NCI-H2227 treated with DMSO at 0.1 percent for 48 hours (cell line): Measurements from ENCODE around the gene PYY.

Experiments
- DNase-seq: peaks from one replicate; lab custom pipeline; 2025; lab: John Stamatoyannopoulos, UW

The PYY gene

DNA sequence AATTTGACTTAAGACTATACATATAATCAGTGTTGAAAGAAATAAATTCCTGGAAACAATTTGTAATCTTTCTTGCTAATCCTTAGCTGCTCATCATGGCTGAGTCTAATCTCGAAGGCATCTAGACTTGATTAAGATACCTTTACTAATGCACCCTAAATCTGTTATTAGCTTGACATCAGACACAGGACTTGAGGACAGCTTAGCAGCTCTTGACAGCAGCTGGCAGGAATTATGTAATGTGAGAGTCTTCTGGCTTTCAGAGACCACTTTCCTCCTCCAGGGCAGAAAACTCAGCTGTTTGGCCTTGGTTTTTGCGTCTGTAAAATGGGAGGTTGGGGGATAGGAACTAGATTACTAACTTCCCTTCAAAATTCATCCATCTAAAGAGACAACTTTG, 39.3 kb downstream of the PYY start:
- no peak for DNase-seq

DNA sequence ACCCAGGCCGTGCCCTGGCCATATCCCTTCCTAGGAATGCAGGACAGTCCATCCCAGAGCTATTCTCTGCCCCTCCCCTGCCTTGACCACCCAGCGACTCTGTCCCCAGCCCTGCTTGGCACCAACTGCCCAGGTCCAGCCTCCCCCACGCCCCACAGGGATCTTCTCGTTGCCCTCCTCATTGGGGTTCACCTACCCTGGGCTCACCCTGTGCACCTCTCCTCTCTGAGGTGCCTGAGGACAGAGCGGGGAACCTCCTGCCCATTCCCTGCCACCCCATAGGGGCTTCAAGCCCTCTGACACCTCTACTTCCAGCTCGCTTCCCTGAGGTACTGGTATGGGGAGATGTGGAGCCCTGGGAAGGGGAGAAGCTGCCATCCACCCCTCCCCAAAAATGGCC, 40.2 kb downstream of the PYY start:
- no peak for DNase-seq

DNA sequence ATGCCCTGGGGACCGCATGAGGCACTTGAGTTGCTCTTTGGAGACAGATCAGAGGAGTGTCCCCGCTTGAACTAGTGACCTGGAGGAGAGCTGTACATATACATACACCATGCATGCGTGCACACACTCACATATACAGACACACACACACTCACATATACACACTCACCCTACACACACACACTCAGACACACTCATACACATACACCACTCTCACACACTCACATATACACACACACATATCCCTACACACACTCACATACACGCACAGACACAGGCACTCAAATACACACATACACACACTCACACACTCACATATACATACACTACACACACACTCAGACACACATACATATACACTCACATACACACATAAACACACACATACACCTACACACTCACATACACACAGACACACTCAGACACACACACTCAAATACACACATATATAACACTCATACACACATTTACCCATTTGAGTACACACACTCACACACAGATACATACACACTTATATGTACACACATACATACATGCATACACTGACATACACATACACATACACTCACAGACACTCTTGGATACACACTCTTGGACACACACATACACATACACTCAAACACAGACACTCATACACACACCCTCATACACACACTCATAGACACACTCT, 41.0 kb downstream of the PYY start:
- DNase-seq = no peak

DNA sequence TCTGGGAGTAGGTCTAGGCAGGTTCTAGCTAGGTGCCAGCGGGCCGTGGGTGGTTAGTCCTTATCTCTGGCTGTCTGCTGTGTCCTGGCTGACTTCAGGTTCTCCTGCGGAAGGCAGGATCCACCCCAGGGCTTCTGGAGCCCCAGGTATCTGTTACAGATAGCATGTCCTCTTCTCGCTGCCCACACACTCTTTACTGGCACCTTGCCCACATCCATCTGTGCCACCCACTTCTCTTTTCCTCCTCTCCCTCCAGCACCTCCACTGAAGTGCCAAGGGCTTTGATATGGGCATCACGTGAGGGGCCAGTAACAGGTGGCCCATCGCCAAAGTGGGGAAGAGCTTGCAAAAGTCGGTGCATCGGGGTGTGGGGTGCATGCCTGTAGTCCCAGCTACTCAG, 41.8 kb downstream of the PYY start:
- DNase-seq = no peak

DNA sequence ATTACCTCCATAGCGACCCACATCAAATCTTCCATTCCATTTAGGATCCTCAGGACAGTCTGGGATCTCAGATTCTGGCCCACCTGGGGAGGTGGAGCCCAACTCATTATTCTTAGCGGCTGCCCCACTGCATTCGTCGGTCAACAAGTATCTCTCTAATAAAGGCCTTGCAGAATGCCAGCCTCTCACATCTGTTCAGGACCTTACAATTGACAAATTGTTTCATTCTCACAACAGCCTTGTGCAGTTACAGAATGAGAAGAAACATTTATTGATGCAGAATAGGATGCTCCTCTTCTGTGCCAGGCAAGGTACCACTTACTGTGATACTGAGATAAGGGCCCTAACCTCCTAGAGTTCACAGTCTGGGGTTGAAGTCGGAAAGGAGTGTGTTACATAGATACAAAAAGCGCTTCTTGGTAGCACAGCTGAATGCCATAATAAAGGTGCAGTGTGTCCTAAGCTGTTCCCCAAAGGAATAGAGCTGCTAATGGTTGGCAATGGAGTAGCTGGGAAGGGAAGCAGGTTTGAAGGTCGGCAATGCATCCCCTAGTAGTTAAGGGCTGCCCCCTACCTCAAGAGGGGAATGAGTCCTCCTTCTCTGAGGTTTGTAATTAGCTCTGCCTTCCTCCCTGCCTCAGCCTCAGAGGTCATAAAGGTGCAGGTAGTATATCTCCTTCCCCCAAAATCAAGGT, 44.1 kb downstream of the PYY start:
- DNase-seq = no peak

DNA sequence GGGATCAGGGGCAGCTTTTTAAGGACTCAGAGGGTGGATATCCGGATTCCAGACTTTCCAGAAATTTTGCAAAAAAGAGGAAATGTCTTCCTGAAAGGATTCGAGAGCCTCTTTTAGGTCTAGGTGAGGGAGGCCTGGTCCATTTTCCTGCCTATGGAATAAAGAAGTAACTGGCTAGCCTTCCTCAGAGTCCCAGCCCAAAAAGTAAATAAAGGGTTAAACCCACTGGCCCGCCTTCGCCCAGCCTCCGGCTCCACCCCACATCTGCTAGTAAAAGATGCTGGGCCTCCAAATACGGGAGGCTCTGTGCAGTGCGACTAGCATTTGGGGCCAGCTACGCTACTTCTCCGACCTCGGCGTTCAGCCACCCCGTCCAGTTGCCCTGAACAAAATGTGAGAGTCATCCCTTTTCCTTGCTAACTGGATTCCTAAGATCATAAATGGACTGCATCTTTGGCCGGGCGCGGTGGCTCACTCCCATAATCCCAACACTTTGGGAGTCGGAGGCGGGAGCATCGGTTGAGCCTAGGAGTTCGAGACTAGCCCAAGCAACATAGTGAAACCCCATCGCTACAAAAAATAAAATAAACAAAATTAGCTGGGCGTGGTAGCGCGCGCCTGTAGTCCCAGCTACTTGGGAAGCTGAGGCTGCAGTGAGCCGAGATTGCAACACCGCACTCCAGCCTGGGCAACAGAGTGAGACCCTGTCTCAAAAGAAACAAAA, 45.6 kb downstream of the PYY start:
- DNase-seq = peak; percentile 89

DNA sequence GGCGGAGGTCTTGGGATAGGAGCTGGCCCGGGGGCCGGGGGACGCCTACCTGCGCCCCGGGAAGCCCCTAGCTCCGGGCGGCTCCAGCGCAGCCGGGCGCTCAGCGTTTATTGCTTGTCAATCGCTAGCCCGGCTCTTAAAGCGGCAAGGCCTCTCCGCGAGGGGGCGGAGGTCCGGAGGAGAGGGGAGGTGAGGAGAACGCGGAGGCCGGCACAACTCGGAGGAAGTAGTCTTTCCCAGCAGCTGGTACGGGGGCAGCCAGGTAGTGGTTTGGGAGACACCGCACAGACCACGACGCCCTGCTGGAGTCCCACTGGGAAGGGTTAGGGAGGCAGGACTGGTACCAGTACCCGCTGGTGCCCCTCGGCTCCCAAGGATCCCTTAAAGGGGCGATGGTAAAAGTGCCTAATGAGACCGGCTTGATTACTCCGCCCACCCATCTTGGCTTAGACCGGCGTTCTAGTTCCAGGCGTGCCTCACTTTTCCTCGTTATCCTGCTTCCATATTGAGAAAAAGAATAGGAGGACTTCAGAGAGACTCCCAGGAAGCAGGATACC, 46.2 kb downstream of the PYY start, which contains the start of gene MPP2:
Gene MPP2 (minus strand): TSS at position 112 of the 557 bp plus-strand sequence. CDS start 3,076 bp downstream, outside the sequence.
- peak; percentile 66 for DNase-seq

DNA sequence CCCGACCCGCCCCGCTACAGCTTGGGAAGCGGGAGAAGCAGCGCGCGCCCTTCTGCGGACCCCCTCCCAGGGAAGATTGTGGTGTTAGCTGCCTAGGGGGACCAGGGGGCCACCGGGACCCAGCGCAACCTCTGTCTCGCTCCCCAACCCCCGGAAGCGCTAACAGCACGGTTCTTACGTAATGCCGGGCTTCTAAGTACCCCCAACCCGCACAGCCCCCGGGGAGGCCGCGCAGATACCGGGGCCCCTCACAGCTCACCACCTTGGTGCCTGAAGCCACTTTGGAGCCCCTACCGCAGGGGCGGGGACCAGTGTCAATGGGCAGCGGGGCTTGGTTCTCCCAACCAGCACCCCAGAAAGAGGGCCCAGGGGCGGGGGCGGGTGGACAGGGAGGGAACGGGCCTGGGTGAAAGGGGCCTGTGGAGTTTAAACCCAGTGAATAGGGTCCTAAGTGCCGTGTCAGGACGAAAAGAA, 46.8 kb downstream of the PYY start:
- DNase-seq = no peak

DNA sequence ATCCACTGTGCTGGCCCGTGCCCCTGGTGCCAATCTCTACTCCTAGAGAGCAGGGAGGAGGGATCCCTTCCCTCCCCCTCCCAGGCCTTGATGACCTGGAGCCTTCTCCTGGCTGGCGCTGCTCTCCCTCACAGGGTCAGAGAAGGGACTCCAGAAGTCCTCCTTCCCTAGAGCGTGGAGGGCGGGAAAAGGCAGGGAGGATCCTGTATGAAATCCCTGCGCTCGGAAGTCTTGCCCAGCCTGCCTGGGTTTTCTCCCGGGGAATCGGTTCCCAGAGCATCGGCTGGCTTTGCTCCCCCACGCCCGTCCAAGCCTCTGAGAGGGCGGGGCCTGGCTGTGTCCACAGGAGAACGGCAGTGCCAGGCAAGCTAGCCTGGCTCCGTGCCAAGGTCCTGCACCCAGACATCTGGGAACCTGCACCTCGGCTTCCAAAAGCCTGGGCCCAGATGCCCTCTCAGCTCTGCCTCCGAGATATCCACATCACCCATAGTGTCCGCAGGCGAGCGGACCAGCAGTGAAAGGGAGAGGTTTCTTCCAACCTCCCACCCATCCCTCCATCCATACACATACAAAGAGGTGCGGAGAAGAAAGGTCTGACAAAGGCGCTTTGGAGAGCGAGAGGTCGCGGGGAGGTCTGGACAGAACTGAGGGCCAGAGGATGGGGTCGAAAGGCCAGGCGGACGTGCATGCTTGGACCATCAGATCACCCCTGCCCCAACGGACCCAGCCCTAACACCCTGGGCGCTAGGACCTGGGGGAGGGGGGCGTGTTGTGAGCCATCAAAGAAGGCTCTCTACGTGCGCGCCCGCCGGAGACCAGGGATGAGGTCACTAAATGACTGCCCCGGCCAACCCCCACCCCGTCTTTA, 47.5 kb downstream of the PYY start:
- peak; percentile 81 for DNase-seq

DNA sequence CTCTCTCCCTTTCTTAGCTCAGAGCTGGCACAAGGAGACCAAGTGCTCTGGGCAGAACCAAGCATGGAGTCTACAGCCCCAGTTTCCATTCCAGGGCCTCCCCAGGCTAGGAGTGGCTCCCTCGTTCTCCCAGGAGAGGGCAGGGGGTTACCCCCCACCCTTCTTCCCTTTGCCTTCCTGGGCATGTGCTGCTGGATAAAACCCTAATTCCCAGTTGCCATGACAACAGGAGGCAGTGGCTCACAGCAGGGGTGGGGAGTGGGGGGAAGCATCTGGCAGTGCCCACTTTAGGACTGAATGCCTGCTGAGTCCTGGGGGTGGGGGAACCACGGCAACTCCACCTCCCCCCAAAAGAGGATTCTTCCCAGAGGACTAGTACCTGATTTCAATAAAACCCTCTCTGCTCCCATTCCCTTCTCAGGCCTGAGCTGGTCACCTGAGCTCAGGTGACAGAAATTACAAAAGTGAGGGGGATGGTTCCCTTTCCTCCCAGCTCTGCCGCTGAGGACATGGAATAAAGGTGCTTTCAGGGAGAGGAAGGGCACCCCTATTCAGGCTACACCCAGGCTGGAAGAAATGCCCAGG, 48.2 kb downstream of the PYY start:
- peak; percentile 38 for DNase-seq
